AG04450 (cell line): ENCODE results near the gene CDC14B. TPM values are rescaled to one million over a fixed set of nuclear protein-coding genes. Genes with fewer than 3 reads are reported as not detected.
A peak's percentile ranks its signal among the peaks of the same experiment; 100 is the strongest.

Source experiments
- CTCF ChIA-PET: fragments of 300-600, 350-600 bp; formaldehyde crosslinking; extraction: SDS; loops from one replicate; lab custom pipeline; 2022; ENCODE audit warnings: antibody characterized with exemption, inconsistent platforms; lab: Charles Lee
- POLR2A ChIA-PET: fragments of 350-600 bp; formaldehyde crosslinking; extraction: SDS; loops from one replicate; lab custom pipeline; 2021; ENCODE audit warnings: antibody characterized with exemption, inconsistent platforms; lab: Yijun Ruan, JAX
- DNase-seq: peaks from one replicate; pipeline ENCODE4 v3.0.0-alpha.2; 2011; ENCODE audit warnings: low read depth, low spot score
- H3K27ac ChIP-seq: one replicate; pipeline ENCODE4 v1.5.1; 2012; ENCODE audit warnings: low read depth, low read length, control low read depth
- H3K27me3 ChIP-seq: one replicate; pipeline ENCODE4 v1.6.0; 2012; ENCODE audit warnings: low read length; ENCODE audit not compliant: control insufficient read depth, insufficient read depth
- H3K4me3 ChIP-seq: 2 replicates; pipeline ENCODE4 v1.5.1; 2011; ENCODE audit warnings: mild to moderate bottlenecking, low read depth, low read length, control low read depth
- H3K9me3 ChIP-seq: 2 replicates; pipeline ENCODE4 v1.5.1; 2012; ENCODE audit warnings: low read length; ENCODE audit not compliant: control insufficient read depth, insufficient read depth
- CTCF ChIP-seq: IDR thresholded peaks from 2 replicates; pipeline ENCODE4 v1.5.1; 2011; ENCODE audit warnings: low read depth, low read length, control low read depth, inconsistent platforms
- polyA plus RNA-seq: library from polyadenylated mRNA; depleted of rRNA; stranded (reverse); fragments of >200 nt; gene quantifications from 2 replicates; pipeline ENCODE4 v1.2.3, GENCODE V29; 2011

Gene CDC14B
- polyA plus RNA-seq, 1 experiment, result 19.1 TPM

DNA sequence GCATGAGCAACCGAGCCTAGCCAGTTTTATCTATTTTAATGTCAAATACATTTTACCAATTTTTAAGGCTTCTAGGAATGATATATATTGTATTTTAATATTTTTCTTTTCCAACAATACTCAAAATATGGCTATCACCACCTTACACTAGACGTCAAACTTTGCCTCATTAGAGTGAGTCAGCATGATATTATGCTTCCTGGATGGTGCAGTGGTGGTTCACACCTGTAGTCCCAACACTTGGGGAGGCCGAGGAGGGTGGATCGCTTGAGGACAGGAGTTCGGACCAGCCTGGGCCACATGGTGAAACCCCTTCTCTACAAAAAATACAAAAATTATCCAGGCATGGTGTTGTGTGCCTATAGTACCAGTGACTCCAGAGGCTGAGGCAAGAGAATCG lies 7.3 kb upstream of the CDC14B start:
- H3K4me3 ChIP-seq, result no peak overlapping the region
- ChIA-PET CTCF (no interaction called here), POLR2A (no interaction called here)
- H3K9me3 ChIP-seq, result no peaks in the 10 kb centered on the region
- no peak overlapping the region for H3K27ac ChIP-seq
- no peak for DNase-seq
- TF ChIP-seq CTCF, result no peak
- no peaks in the 10 kb centered on the region for H3K27me3 ChIP-seq

DNA sequence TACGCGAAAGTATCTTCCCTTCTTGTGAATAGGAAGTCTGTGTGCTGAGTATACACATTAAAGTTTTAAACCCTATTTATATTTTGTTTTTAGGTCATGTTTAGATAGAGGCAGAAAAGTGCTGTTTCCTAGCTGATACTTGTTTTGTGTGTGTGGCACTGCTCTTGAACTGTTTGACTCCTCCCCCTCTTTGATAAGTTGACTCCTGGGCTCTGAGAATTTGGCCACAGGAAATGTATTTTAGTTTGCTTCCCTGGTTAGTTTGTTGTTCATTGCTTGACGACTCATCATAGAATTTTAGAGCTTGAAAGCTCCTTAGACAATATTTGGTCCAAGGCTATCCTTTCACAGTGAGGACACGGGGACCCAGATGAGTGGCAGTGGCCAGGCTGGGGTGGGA lies 2.0 kb upstream of the CDC14B start:
- ChIA-PET CTCF (interaction anchor here (0.7 kb wide), 1 partner anchor 20 kb away, joined by 3 read pairs; no protein-coding TSS in a partner anchor), POLR2A (no interaction called here)
- no peak for DNase-seq
- no peak overlapping the region for H3K4me3 ChIP-seq
- no peak overlapping the region for H3K27ac ChIP-seq
- no peak for TF ChIP-seq CTCF
- H3K9me3 ChIP-seq, result no peaks in the 10 kb centered on the region
- H3K27me3 ChIP-seq, result no peaks in the 10 kb centered on the region

- no peak for TF ChIP-seq CTCF
These were observed 1.2 kb upstream of the CDC14B start for GRCh38 chr9:96620832-96621269.

GRCh38 chr9:96620181-96620514 lies 505 bp upstream of the CDC14B start:
- DNase-seq, result no peak
- ChIA-PET POLR2A (no interaction called here), CTCF (no interaction called here)
- Histone ChIP-seq H3K4me3 (peak overlapping the region; percentile 63), H3K27ac (no peak overlapping the region), H3K9me3 (no peaks in the 10 kb centered on the region), H3K27me3 (no peaks in the 10 kb centered on the region)
- no peak for TF ChIP-seq CTCF

More at GRCh38 chr9:96620832-96621269, 1.2 kb upstream of the CDC14B start:
- ChIA-PET POLR2A (no interaction called here), CTCF (no interaction called here)
- no peak for DNase-seq
- Histone ChIP-seq H3K27ac (no peak overlapping the region), H3K9me3 (no peaks in the 10 kb centered on the region), H3K4me3 (no peak overlapping the region), H3K27me3 (no peaks in the 10 kb centered on the region)

- POLR2A ChIA-PET, result interaction anchor here (1.2 kb wide), 1 partner anchor 52 kb away, joined by 3 read pairs; no protein-coding TSS in a partner anchor
- no peak for TF ChIP-seq CTCF
- Histone ChIP-seq H3K4me3 (peak overlapping the region; percentile 69), H3K9me3 (no peaks in the 10 kb centered on the region), H3K27me3 (no peaks in the 10 kb centered on the region), H3K27ac (no peak overlapping the region)
- DNase-seq, result no peak
- CTCF ChIA-PET, result interaction anchor here (0.6 kb wide), 1 partner anchor 1811 kb away, joined by 4 read pairs; no protein-coding TSS in a partner anchor
These were observed 548 bp downstream of the CDC14B start for GRCh38 chr9:96619124-96619465.
